ENCODE results near the gene TM4SF5. TPM values are rescaled to one million over a fixed set of nuclear protein-coding genes. Genes with fewer than 3 reads are reported as not detected.

The TM4SF5 gene, protein sequence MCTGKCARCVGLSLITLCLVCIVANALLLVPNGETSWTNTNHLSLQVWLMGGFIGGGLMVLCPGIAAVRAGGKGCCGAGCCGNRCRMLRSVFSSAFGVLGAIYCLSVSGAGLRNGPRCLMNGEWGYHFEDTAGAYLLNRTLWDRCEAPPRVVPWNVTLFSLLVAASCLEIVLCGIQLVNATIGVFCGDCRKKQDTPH
- 1 to 10 TPM; 1.8 to 2.0 TPM for total RNA-seq

DNA sequence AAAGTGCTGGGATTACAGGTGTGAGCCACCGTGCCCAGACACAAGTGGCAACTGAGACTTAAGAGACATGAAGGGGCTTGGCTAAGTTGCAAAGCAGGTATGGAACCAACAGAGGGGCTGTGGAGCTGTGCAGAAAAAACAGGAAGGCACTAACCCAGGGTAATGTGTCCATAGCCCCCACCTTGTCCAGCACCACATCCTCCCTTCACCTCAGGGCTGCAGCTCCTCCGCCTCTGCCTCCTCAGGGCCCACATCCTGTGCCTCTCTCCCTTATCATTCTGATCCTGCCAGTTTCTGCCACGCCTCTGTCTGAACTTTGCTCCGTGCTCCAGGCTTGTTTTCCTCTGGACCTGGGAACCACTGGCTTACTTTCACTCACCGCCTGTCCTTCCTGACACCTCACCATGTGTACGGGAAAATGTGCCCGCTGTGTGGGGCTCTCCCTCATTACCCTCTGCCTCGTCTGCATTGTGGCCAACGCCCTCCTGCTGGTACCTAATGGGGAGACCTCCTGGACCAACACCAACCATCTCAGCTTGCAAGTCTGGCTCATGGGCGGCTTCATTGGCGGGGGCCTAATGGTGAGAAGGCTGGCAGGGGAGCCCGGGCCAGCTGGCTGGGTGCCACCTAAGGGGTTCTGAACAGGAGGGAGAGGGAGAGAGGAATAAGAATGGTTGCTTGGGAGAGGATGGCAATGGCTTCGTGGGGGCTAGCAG, at the start of gene TM4SF5:
TM4SF5 (plus strand) TSS at position 368 of the 716 bp plus-strand sequence; CDS start at position 405, 37 bp downstream.
- intact Hi-C loops (cut with DNase I), result no loop called here
- DNase-seq, result peak in 3 of 4 donors; percentile 35 to 64 (median 51)
- Histone ChIP-seq H3K27me3 (no peaks in the 10 kb centered on the region), H3K9me3 (no peaks in the 10 kb centered on the region), H3K36me3 (replicated peaks in 1 of 2; ENCODE audit: insufficient read depth in 1 of 2, low read depth in 2 of 2) (no peaks in the 10 kb centered on the region), H3K4me1 (peaks cover 7% of the 10 kb centered on the region), H3K4me3 (no peak within 1 kb of the TSS), H3K27ac (no peak within 1 kb of the TSS)
- peak; percentile 68 for ATAC-seq
- WGBS, 2 donors, result 35 to 39% methylated on average over 13 of the region's 13 CpGs
- TF ChIP-seq, protein P1, sequence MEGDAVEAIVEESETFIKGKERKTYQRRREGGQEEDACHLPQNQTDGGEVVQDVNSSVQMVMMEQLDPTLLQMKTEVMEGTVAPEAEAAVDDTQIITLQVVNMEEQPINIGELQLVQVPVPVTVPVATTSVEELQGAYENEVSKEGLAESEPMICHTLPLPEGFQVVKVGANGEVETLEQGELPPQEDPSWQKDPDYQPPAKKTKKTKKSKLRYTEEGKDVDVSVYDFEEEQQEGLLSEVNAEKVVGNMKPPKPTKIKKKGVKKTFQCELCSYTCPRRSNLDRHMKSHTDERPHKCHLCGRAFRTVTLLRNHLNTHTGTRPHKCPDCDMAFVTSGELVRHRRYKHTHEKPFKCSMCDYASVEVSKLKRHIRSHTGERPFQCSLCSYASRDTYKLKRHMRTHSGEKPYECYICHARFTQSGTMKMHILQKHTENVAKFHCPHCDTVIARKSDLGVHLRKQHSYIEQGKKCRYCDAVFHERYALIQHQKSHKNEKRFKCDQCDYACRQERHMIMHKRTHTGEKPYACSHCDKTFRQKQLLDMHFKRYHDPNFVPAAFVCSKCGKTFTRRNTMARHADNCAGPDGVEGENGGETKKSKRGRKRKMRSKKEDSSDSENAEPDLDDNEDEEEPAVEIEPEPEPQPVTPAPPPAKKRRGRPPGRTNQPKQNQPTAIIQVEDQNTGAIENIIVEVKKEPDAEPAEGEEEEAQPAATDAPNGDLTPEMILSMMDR (IDR thresholded peaks at IDR 0.05), result no peak
- no peak for TF ChIP-seq POLR2A (IDR thresholded peaks at IDR 0.05)

GRCh38 chr17:4722678-4723240, 48.9 kb upstream of the TM4SF5 start:
- DNase-seq, result no peak

DNA sequence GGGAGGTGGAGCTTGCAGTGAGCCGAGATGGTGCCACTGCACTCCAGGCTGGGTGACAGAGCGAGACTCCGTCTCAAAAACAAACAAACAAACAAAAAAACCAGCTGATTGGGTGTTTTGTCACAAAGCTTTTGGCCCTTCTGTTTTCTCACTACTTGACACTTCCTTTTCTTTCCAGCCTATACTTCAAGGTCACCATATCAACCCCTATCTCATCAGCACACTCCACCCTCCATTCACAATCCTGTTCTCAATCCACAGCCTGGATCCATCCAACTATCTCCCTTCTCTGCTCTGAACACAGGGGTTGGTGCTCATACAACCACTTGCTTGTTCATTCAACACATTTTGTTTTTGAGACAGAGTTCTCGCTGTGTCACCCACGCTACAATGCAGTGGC, 47.0 kb upstream of the TM4SF5 start:
- Histone ChIP-seq H3K27me3 (no peaks in the 10 kb centered on the region), H3K27ac (no peak overlapping the region), H3K36me3 (replicated peaks in 1 of 2; ENCODE audit: insufficient read depth in 1 of 2, low read depth in 2 of 2) (no peaks in the 10 kb centered on the region), H3K4me1 (peaks cover 48% of the 10 kb centered on the region), H3K9me3 (no peaks in the 10 kb centered on the region), H3K4me3 (no peak overlapping the region)
- DNase-seq (no peak), ATAC-seq (no peak)
- no peak for TF ChIP-seq POLR2A (IDR thresholded peaks at IDR 0.05)
- TF ChIP-seq, protein P1 (IDR thresholded peaks at IDR 0.05), result no peak
- 77 to 88% methylated on average over 5 of the region's 5 CpGs for WGBS, 2 donors
- intact Hi-C loops (cut with DNase I), result no loop called here

More at GRCh38 chr17:4722678-4723240, 48.9 kb upstream of the TM4SF5 start:
- intact Hi-C loops (cut with DNase I), result no loop called here
- peaks cover 39% of the 10 kb centered on the region for H3K4me1 ChIP-seq
- no peaks in the 10 kb centered on the region for H3K9me3 ChIP-seq
- 88 to 90% methylated on average over 16 of the region's 16 CpGs for WGBS, 2 donors
- H3K4me3 ChIP-seq, result no peak overlapping the region
- TF ChIP-seq, protein P1 (IDR thresholded peaks at IDR 0.05), result no peak
- no peak for TF ChIP-seq POLR2A (IDR thresholded peaks at IDR 0.05)
- peak overlapping the region in 3 of 4 donors; percentile 79 to 86 (median 86) for H3K27ac ChIP-seq
- H3K36me3 ChIP-seq (replicated peaks in 1 of 2; ENCODE audit: insufficient read depth in 1 of 2, low read depth in 2 of 2), result peaks cover 0 to 1% of the 10 kb centered on the region in 2 donors
- ATAC-seq, result no peak
- H3K27me3 ChIP-seq, result no peaks in the 10 kb centered on the region

DNA sequence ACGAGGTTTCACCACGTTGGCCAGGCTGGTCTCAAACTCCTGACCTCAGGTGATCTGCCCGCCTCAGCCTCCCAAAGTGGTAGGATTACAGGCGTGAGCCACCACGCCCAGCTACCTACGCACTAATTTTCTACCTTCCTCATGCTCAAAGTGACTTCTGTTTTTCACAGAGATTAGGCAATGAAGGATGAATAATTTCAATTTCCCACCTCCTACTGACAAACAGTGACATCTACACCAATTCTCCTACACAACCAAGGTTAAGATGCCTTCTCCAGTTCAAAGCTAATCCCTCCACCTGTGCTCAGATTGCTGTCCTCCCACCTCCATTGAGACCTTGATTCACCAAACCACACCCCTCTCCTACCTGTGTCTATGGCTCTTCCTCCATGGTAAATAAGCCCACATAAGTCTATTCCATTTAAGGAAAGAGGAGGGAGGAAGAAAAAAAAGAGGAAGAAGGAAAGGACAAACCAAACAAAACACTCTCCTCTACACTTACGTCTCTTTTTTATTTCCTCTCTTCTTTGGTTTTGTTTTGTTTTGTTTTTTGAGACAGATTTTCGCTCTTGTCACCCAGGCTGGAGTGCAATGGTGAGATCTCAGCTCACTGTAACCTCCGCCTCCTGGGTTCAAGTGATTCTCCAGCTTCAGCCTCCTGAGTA, 45.9 kb upstream of the TM4SF5 start:
- H3K27me3 ChIP-seq, result no peaks in the 10 kb centered on the region
- intact Hi-C loops (cut with DNase I), result no loop called here
- TF ChIP-seq, protein P1 (IDR thresholded peaks at IDR 0.05), result no peak
- no peak for TF ChIP-seq POLR2A (IDR thresholded peaks at IDR 0.05)
- no peaks in the 10 kb centered on the region for H3K9me3 ChIP-seq
- H3K4me1 ChIP-seq, result peaks cover 41% of the 10 kb centered on the region
- 75 to 89% methylated on average over 9 of the region's 9 CpGs for WGBS, 2 donors
- no peak overlapping the region for H3K4me3 ChIP-seq
- no peaks in the 10 kb centered on the region for H3K36me3 ChIP-seq (replicated peaks in 1 of 2; ENCODE audit: insufficient read depth in 1 of 2, low read depth in 2 of 2)
- peak overlapping the region in 1 of 4 donors; percentile 44 for H3K27ac ChIP-seq
- DNase-seq (no peak), ATAC-seq (no peak)
